ENCODE data around the gene PRDX4.

DNA sequence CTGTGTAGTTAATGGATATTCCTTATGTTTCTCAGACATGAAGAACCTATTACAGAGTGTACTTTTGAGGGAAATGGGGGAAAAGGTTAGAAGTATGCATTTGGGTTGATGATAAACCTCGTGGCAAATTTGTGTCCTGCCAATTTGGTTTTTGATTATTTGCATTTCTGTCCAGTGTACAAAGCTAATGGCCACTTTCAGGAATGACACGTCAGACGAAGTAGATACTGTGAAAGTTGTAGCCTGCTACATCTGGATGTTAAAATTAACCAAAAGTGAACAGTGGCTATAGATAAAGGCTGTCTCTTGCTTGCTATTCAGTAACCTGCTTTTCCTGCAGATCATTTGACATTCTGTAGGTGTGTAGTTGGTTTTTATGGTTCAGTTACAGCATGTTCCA, 1.0 kb downstream of the PRDX4 start:
- no peak for TF ChIP-seq CTCF (conservative IDR thresholded peaks at IDR 0.05; ENCODE audit: low read depth, low read length)
- TF ChIP-seq EZH2phosphoT487 (IDR thresholded peaks at IDR 0.05; ENCODE audit: borderline replicate concordance, low read length): no peak
